Stimulated activated CD4-positive, alpha-beta T cell treated with anti-CD3 and anti-CD28 coated beads, Interleukin-1b, Interleukin-23, amount 100 ng/mL, for 24 hours (primary cell): Measurements from ENCODE around the gene CHRDL2.

ENCODE experiments used
- DNase-seq, 4 experiments: peaks; one replicate each; pipeline ENCODE4 v3.0.0-alpha.2; 2020; ENCODE audit warnings: low read depth in 4 of 4, low spot score in 1 of 4

CHRDL2 gene

DNA sequence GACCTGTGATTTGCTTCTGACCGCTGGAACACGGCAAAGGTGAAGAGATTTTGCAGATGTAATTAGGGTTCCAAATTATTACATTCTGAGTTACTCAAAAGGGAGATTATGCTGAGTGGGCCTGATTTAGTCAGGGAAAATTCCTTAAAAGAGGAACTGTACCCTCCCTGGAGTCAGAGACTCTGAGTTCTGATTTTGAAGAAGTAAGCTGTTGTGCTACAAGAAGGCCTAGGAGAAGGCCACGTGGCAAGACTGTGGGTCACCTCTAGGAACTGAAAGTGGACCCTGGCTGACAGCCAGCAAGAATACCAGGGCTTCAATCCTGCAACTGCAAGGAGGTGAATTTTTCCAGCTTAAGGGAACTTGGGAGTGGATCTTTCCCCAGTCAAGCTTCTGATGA, 45.3 kb downstream of the CHRDL2 start:
- no peak for DNase-seq

DNA sequence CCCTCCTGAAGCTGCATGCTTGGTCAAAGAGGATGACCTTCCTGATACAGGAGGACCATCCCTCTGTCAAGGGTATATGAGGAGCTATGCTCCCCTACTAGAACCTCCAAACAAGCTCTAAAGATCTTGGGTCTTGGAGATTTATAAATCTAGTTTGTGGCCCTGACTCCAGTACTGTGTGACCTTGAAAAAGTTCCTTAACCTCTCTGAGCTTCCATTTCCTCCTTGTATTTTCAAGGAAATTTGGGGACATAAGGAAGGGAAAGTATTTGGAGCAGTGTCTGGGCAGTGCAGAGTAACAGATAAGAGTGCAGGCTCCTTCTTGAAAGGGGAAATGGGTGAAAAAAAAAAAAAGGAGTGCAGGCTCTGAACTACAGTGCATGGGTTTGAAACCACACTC, 45.9 kb downstream of the CHRDL2 start:
- no peak for DNase-seq

DNA sequence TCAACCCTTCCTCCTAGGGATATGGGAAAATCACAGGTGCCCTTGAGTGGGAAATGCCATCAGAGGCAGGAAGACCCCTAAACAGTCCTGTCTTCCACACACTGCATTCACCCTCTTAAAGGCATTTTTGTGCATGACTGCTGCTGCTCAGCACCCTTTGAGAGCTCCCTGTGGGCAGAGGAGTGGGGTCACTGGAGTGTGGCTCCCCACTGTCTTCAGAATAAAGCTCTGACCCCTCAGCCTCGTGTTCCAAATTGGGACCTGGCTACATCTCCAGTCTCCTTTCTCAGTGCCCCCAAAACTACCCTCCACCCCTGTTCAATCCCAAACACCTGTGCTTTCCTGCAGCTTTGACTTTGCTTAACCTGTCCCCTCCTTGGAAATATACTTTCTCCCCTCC, 46.6 kb downstream of the CHRDL2 start:
- no peak for DNase-seq

DNA sequence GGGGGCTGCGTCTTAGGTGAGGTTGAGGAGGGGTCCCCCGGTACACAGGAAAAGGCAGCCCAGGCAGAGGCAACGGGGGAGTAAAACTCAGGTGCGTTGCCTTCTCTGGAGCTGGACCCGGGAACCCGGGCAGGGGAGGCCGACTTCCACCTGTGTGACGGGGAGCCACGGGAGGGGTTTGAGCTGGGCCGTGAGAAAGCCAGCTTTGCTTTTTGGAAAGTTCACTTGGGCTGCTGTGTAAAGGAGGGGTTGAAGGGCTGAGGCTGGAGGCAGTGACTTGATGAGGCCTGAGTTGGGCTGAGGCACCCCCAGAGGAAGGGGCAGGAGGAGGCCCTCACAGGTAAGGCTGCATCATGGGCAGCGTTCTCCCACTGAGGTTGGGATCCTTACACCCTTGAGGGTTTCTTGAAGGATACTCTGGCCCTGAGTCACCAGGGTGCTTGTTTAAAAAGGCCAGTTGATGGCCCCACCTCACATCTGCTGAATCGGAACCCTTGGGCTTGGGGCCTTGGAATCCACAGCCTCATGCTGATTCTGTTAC, 47.2 kb downstream of the CHRDL2 start:
- no peak for DNase-seq

DNA sequence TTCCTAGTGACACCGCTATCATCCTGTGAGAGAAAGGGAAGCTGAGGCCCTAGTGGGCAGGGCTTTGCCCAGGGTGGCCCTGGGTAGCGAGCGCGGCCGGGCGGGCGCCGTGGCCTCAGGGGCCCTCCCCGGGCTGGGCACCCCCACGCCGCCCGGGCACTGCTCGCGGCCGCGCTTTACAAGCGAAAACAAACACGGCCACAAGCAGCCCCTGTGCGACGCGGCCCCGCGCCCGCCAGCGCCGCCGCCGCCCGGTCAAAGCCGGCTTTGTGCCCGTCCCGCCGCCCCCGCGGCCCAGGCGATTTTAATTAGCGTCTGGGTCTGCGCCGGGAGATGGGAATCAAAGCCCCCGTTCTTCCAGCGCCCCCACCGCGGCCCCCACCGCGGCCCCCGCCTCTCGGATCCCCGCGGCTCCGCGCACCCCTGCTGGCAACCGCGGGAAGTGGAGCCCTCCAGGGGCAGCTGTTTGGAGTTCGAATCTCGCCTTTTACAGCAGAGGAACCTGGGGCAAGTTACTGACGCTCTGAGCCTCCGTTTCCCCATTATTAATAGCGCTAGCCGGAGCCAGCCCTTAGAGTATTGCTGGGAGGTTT, 47.9 kb downstream of the CHRDL2 start:
- no peak for DNase-seq

DNA sequence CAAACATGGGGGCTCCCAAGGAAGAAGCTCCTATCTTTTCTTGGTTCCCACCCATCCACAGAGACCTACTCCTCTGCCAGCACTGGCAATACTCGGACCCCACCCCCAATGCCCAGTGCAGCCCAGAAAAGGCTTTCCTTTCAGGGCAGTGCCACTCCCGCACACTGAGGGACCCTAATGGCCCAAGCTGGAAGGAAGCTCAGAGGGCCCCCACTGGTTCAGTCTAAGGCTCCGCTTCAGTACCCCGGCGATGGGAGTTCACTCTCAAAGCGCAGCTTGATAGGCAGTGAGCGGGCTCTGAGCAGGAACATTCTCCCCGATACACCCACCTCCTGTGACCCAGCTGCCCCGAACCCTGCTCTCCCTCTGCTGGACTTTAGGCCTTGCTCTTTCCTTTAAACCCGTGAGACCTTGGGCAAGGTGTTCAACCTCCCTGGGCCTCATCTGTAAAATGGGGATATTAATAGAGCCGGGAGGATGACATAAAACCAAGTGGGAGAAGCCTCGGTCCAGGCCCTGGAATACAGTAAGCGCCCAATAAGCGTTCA, 48.4 kb downstream of the CHRDL2 start:
- DNase-seq, result no peak

DNA sequence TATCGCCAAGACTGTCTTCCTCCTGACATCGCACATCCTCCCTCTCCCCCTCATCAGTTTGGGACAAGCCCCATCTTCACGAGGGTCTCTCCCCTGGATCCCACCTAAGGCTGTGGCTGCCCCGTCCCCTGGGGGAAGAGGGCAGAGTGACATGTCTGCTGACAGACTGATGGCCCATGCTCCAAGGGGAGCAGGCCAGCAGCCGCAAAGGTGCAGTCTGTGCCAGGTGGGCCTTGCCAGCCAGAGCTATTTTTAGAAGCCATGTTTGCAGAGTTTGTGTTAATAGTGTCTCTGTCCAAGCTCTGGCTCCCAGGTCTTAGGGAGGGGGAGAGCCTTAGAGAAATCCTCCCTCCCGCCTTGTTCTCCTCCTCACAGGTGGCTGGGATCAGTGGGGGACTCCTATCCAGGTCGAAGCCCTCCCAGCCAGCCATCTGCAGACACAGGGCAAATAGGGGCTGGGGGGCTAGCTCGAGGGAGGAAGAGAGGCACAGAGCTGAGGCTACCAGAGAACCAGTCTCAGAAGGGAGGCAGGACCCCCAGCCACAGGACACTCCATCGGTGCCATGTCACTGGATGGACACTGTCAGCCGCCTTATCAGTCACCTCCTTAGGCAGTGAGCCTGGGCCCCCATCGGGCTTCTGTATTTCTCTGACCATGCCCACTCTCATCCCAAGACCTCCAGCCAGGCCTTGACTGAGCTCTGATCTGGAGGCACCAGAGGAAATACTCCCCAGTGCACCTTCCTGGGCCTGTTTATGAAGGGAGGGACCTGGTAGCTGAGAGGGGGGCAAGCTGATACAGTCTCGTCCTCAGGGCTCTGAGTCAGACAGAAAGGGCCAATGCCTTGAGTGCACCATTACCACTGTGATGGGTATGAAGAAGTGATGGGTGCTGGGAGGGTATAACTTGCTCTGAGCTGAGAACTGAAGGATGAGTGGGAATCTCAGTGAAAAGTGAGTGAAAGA, 49.3 kb downstream of the CHRDL2 start:
- DNase-seq, result no peak

DNA sequence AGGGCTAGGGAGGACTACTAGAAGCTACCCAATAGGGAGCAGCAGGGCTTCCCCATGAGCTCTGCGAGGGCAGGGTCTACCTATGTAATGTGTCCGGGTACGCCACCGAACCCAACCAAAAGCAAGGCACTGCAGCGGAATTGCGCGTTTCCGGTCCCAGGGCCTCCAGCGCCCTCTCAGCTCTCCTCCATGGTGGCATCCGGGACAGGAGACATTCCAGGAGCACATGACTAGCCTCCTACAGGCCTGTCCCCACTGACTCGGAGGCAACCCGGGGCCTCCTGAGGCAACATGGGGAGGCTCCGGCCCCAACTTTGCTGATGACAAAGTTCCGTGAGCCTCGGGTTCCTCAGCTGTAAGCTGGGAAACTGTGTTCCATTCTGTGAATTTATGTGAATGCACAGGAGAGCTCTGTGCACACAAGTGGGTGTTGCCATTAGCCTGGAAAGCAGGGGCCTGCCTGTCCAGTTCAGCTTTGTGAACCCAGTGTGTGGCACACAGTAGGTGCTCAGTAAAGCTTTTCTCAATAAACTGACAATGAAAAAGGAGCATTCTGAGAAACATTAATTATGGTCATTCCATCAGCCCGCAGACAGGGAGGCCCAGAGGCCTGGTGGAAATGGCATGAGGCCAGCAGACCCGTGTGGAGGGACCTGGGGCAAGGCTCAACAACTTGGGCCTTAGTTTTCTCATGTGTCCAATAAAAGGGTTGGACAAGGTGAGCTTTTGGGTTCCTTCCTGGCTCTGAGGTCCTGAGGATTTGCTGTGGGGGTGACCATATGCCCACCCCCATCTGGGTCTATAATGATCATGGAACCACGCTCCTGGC, 50.3 kb downstream of the CHRDL2 start:
- DNase-seq, result no peak

DNA sequence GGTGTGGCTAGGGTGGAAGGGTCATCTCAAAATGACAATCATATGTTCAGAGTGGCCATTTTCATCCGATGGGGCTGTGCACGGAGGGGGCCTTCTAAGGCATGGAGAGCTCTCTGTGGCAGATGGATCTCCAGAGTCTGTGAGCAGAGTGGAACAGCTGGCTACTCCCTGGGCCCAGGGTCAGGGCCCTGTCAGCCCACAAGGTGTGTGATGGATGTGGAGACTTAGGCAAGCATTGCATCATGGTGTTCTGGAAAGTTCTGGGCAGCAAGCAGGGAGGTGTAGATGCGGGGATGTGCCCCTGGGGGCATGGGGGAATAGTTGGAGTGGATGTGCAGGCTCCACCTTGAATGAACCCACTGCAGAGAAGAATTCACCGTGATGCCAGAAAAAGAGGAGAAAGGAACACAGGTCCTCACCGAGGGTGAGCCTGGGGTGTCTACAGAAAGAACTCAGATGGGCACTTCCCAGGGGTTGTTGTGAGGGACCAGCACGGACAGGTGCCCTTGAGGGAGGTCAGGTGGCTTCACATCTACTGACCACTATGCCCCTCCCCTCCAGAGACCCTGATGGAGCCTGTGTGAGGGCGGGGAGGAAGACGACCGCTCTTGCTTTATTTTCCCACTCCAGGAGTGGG, 51.1 kb downstream of the CHRDL2 start:
- no peak for DNase-seq

DNA sequence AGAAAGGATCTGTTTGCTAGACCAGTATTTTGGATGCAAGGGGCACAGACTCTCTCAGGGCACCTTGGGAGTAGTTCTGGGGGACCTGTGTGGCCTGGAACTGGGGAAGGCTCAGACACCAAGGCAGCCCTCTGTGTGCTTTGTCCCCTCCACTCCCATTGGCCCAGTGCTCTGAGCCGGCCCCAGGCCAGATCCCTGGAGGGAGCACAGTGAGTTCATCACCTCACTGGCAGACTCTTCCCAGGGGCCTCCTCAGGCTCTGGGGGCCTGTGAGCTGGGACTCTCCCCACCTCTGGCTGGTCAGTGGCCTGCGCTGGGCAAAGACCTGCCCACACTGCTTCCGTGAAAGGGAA, 51.7 kb downstream of the CHRDL2 start:
- DNase-seq, result no peak

DNA sequence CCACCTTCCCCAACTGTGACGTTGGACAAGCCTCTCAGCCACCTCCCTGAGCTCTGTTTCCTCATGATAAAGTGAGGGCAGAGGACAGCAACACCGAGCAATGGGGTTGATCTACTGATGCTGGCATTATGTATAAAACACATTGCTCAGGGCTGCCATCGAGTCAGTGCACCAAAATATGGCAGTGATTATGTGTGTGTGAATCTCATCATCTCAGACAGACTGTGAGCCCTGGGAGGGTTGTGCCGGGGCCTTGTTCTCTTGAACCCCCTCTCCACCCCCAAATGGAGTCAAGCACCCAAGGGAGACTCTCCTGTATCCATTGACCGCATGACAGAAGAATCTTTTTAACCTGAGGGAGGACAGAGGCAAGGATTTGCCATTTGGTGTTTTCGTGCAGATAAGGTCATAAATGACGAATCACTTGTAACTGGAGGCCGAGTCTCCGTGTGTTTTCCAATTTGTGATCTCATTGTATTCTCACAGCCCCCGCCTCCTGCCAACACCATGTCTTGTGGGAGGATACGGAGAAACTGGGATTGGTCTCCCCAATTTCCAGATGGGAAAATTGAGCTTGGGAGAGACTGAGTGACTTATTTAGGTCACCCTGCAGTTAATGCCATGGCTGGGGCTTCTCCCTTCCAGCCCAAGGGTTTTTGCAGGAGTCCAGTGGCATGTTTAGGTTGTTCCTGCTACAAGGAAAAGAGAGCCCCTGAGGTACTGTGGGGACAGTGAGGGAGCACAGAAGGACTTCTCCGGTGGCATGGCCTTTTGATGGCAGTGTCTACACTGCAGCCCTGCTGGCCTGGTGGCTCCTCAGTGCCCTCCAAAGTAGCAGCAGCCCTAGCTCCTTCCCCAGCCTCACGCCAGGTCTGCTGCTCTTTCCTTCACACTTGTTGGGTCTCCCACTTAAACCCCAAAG, 52.4 kb downstream of the CHRDL2 start:
- no peak for DNase-seq

DNA sequence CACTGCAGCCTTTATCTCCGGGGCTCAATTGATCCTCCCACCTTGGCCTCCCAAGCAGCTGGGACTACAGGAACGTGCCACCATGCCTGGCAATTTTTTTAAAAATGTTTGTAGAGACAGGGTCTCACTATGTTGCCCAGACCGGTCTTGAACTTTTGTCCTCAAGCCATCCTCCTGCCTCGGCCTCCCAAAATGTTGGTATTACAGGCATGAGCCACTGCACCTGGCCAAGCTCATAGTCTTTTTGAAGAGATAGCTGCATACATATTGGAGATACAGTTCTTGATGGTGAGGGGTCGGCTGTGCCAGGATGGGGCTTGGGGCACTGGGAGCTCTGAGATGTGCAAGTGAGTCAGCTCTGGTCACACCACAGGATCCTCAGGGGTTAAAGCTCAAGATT, 53.2 kb downstream of the CHRDL2 start:
- no peak for DNase-seq

DNA sequence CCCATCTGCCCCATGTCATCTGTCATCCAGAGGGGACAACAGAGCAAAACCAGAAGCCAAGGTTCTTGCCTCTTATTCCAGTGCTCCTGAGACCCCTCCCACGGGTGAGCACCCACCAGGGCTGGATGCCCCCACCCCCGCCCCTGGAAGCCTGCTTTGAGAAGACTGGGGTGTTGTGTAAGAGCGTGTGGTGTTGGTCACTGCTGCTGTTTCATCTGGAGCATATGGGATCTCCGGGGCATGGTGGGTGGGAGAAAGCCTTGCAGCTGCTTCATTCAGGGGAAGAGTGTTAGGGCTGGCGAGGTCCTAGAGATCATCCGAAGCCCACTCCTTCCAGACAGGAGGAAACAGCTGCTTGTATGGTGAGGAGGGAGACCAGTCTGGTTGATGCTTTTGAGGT, 54.1 kb downstream of the CHRDL2 start:
- DNase-seq, result no peak

DNA sequence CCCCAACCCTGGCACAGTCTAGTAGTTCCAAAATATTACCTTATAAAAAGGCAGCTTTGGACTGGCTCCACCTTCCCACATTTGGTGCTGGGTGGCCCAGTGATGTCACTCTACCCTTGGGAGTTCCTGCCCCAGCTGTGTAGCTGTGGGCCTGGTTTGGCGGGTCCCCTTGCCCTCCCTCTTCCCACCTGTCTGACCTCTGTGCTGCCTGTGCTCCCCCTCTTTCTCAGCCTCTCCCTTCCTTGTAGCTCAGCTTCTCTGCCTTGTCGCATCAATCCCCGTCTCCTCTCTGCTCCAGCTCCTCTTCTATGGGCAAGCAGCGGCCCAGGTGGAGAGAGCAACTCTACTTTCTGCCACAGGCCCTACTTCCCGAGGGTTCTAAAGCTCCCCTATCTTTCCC, 54.6 kb downstream of the CHRDL2 start:
- no peak for DNase-seq

DNA sequence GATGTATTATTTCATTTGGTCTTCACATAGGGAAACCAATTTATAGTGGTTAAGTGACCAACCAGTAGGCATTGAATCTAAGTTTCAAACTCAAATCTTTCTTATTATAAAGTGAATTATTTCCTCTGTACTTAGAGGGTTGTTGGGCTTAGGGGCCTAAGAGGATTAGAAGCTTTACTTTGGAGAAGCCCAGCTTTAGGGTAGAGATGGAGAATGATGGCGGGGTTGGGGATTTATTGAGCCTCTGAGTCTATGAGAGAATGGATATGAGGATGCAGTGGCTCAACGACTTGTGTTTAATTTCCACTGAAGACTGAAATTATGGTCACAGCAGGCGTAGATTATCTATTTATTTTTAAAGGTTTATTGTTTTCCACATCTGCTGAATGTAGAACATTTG, 55.5 kb downstream of the CHRDL2 start:
- no peak for DNase-seq

DNA sequence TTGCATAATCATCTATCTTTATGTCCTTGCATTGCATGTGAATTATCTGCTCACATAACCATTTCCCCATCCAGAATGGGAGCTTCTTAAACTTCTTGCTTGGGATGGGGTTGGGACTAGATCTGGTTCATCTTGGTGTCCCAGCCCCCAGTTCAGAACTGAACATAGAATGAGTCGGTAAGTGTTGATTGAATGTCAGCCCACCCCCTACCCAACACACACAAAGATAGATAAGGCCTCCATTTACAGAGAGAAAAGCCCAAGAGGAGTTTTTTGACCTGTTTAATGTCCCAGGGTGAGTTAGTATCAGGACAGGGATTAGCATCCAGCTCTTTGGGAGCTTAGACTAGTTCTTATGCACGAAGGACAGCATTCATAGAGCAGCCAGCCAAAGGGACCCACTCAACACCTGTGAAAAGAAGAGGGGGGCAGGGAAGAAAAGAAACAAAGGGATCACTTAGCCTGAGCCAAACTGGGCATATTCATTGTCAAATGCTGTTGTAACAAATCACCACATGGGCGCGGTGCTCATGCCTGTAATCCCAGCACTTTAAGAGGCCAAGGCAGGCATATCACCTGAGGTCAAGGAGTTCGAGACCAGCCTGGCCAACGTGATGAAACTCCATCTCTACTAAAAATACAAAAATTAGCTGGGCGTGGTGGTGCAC, 57.4 kb downstream of the CHRDL2 start:
- no peak for DNase-seq

DNA sequence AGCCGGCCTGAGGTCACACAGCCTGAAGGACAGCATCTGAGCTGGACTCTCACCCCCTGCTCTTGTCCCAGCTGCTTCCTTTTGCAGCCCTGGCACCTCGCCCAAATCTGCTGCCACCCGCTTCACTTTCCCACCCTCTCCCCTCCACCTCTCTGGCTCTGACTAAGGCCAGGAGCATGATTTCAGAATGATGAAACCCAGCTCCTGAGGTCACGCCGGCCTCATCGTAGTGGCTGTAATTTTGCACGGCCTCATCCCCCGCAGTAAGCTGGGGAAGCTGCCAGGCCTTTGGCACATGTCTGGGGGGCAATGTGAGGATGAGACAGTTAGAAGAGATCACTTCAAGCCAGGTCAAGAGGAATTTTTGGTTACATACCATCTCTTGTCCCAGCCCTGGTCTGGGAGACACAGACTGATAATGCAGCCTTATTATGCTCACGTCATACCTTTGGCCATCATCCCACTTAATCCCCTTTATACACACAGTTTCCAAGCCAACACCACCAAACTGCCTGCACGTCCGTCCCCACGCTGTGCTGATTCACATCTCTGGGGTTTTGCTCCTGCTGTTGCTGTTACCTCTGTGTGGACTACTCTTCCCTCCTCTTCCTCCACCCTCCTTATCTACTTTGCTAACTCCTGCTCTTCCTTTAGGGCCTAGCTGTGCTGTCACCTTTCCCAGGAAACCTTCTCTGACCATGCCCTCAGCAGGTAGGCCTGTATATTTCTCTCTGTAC, 58.1 kb downstream of the CHRDL2 start:
- DNase-seq, result no peak

DNA sequence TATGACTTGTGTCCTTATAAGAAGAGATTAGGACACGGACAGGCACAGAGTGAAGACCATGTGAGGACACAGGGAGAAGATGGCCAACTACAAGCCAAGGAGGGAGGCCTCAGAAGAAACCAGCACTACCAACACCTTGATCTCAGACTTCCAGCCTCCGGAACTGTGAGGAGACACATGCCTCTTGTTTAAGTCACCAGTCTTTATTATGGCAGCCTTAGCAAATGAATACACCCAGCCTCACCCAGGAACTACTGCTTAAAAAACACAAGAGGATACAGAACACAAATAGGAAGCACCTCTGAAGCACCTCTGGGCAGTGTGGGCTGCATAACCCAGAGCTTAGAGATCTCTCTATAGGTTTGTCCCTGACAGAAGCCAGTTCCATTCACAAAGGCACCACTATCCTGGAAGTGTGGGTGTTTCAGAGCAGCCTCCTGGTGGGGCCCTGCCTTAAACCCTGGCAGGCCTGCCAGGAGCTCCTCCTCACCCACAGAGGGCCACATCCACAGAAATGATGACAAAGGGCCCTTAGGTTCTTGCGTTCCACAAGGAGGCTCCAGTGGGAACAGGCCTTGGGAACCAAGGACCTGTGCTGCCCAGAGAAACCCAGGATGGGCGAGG, 58.8 kb downstream of the CHRDL2 start:
- DNase-seq, result no peak
